ENCODE measurements around the gene PDGFRA.
"Not testable (repeated sequence)": the region's sequence is repeated elsewhere in the genome, so short reads cannot be mapped to it uniquely, and the experiment has no call there.

PDGFRA gene

DNA sequence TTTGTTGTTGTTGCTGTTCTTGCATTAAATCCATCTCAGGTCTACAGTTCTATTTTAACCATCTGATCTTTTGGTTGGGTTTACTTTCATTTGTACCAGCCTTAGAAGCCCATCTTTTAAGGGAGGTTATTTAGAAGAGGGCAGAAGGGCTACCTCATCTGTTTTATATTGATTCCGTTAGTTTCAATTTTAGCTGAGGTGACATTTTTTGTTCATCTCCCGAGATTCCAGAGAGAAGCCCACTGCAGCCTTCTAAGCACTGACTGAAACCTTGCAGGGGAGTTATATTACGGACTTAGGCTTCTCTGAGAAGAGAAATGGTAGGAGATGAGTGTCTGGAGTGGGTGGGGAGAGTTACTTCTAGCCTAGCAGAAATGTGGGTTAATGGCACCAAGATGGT, 101.8 kb downstream of the PDGFRA start:
- in situ Hi-C loops (cut with MboI; ENCODE audit: low pct_unique_long_range_greater_than_20kb, low sequenced_read_pairs, unreplicated experiment): no loop called here
- TF ChIP-seq CTCF (IDR thresholded peaks at IDR 0.05; ENCODE audit: extremely low read depth, insufficient read depth, missing control alignments): no peak
- DNase-seq (ENCODE audit: low spot score): no peak

GRCh38 chr4:54332542-54332941, 103.4 kb downstream of the PDGFRA start:
- in situ Hi-C loops (cut with MboI; ENCODE audit: low pct_unique_long_range_greater_than_20kb, low sequenced_read_pairs, unreplicated experiment): no loop called here
- no peak for TF ChIP-seq CTCF (IDR thresholded peaks at IDR 0.05; ENCODE audit: extremely low read depth, insufficient read depth, missing control alignments)
- no peak for DNase-seq (ENCODE audit: low spot score)

GRCh38 chr4:54333657-54334056, 104.6 kb downstream of the PDGFRA start:
- no peak for TF ChIP-seq CTCF (IDR thresholded peaks at IDR 0.05; ENCODE audit: extremely low read depth, insufficient read depth, missing control alignments)
- in situ Hi-C loops (cut with MboI; ENCODE audit: low pct_unique_long_range_greater_than_20kb, low sequenced_read_pairs, unreplicated experiment): no loop called here

DNA sequence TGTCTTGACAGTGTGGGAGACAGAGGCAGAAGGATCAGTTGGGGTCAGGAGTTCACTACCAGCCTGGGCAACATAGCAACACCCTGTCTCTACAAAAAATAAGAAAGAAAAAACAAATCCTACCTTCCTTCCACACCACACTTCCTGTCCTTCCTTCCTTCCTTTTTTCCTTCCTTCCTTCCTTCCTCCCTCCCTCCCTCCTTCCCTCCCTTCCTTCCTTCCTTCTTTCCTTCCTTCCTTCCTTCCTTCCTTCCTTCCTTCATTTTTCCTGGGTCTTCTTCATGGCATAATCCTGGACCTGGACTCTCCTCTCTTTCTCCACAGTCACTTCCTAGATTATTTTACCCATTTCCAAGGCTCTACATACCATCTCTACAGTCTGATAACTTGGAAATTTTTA, 105.7 kb downstream of the PDGFRA start:
- in situ Hi-C loops (cut with MboI; ENCODE audit: low pct_unique_long_range_greater_than_20kb, low sequenced_read_pairs, unreplicated experiment); DNase-seq (ENCODE audit: low spot score): not testable (repeated sequence)

More at GRCh38 chr4:54333657-54334056, 104.6 kb downstream of the PDGFRA start:
- DNase-seq (ENCODE audit: low spot score): no peak

DNA sequence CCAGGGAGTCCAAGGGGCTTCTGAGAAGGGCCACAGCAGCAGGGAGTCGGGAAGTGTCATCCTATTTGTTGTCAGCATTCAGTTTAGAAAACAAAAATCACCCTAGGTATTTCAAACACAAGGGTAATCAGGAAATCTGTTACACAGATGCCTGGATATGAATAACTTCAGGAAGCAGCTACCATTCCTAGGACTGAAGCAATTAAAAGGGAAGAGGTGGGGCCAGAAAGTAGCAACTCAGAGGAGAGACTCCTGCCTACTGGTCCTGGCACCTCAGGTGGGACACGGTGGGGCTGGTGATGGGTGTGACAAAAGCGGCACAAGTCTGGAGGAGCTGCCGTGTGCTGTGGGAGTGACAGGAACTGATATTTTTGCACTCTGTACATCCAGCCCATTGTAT, 107.9 kb downstream of the PDGFRA start:
- no peak for DNase-seq (ENCODE audit: low spot score)
- in situ Hi-C loops (cut with MboI; ENCODE audit: low pct_unique_long_range_greater_than_20kb, low sequenced_read_pairs, unreplicated experiment): no loop called here
- TF ChIP-seq CTCF (IDR thresholded peaks at IDR 0.05; ENCODE audit: extremely low read depth, insufficient read depth, missing control alignments): no peak

- in situ Hi-C loops (cut with MboI; ENCODE audit: low pct_unique_long_range_greater_than_20kb, low sequenced_read_pairs, unreplicated experiment); DNase-seq (ENCODE audit: low spot score): not testable (repeated sequence)
These were observed 113.0 kb downstream of the PDGFRA start for GRCh38 chr4:54342067-54342466.

Data from GM13977 (cell line).